Measurements from ENCODE around the gene CCDC9.

- no peak for TF ChIP-seq SUZ12 (IDR thresholded peaks at IDR 0.05; ENCODE audit: extremely low read depth, insufficient read depth, insufficient read length)
- TF ChIP-seq YY1 (IDR thresholded peaks at IDR 0.05; ENCODE audit: insufficient read depth, insufficient read length) = no peak
Observed at GRCh38 chr19:47306303-47306702, 50.0 kb downstream of the CCDC9 start.
